Panc1 (cell line): ENCODE measurements around the gene PXDN.

Experiments
- POLR2AphosphoS5 ChIP-seq: IDR thresholded peaks from 2 replicates; pipeline ENCODE4 v1.6.1; 2012; ENCODE audit warnings: mild to moderate bottlenecking, low read depth, low read length, moderate library complexity
- TF ChIP-seq, protein P1 (sequence below): fragments of 450-650 bp; IDR thresholded peaks from 2 replicates; pipeline ENCODE4 v1.5.1; 2017; ENCODE audit warnings: mild to moderate bottlenecking

DNA sequence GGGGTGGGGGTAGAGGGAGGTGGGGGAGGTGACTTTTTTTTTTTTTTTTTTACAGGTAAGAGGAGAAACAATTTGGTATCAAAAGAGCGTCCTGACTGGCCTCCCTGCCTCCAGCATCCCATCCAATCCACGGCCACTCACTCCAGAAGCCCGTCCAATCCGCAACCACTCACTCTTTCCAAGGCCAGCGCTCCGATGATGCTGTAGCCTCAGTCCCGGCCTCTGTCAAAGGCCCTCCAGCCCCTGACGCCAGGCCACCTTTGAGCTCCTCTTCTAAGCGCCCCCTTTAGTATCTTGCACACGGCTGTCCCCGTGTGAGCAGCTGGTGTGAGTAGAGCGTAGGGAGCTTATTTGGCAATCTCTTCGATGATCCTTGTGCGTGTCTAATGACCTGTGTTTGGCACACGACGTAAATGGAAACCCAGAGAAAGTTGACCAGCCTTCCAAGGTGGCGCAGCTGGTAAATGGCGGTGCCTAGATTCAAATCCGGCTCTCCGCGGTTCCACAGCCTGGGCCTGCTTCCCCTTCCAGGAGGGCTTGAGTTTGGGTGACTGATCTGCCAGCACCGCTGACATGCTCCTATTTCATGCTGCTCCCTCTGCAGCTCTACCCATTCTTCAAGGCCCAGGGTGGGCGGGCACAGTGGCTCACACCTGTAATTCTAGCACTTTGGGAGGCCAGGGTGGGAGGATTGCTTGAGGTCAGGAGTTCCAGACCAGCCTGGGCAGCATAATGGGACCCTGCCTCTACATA lies 23.8 kb upstream of the PXDN start:
- TF ChIP-seq POLR2AphosphoS5 = no peak
- TF ChIP-seq, protein P1, sequence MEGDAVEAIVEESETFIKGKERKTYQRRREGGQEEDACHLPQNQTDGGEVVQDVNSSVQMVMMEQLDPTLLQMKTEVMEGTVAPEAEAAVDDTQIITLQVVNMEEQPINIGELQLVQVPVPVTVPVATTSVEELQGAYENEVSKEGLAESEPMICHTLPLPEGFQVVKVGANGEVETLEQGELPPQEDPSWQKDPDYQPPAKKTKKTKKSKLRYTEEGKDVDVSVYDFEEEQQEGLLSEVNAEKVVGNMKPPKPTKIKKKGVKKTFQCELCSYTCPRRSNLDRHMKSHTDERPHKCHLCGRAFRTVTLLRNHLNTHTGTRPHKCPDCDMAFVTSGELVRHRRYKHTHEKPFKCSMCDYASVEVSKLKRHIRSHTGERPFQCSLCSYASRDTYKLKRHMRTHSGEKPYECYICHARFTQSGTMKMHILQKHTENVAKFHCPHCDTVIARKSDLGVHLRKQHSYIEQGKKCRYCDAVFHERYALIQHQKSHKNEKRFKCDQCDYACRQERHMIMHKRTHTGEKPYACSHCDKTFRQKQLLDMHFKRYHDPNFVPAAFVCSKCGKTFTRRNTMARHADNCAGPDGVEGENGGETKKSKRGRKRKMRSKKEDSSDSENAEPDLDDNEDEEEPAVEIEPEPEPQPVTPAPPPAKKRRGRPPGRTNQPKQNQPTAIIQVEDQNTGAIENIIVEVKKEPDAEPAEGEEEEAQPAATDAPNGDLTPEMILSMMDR = no peak
